Trophoblast cell (in vitro differentiated cells and primary cell): ENCODE measurements around the gene AK5.

Experiments used
- DNase-seq, 2 donors: peaks; one replicate each; pipeline ENCODE4 v3.0.0-alpha.2; 2016
- H2AFZ ChIP-seq: 2 replicates; pipeline ENCODE4 v1.6.1; 2013; ENCODE audit warnings: low read length, moderate library complexity, mild to moderate bottlenecking; ENCODE audit not compliant: insufficient read depth, poor library complexity
- H2AK5ac ChIP-seq: 2 replicates; pipeline ENCODE4 v1.6.1; 2013; ENCODE audit warnings: mild to moderate bottlenecking, low read length
- H2BK120ac ChIP-seq: 2 replicates; pipeline ENCODE4 v1.6.1; 2013; ENCODE audit warnings: low read length, mild to moderate bottlenecking, moderate library complexity; ENCODE audit not compliant: insufficient read depth, poor library complexity
- H2BK12ac ChIP-seq: 2 replicates; pipeline ENCODE4 v1.6.1; 2013; ENCODE audit warnings: mild to moderate bottlenecking, low read length, moderate library complexity
- H2BK5ac ChIP-seq: 2 replicates; pipeline ENCODE4 v1.6.1; 2013; ENCODE audit warnings: low read length, low read depth, moderate library complexity, mild to moderate bottlenecking; ENCODE audit not compliant: poor library complexity
- H3K14ac ChIP-seq: 2 replicates; pipeline ENCODE4 v1.6.1; 2013; ENCODE audit warnings: mild to moderate bottlenecking, low read length
- H3K18ac ChIP-seq: 2 replicates; pipeline ENCODE4 v1.6.1; 2013; ENCODE audit warnings: mild to moderate bottlenecking, low read length
- H3K23ac ChIP-seq: 2 replicates; pipeline ENCODE4 v1.6.1; 2013; ENCODE audit warnings: low read length
- H3K27ac ChIP-seq: 2 replicates; pipeline ENCODE4 v1.5.1; 2013; ENCODE audit warnings: low read depth, mild to moderate bottlenecking, inconsistent platforms, low read length, moderate library complexity
- H3K27me3 ChIP-seq: 2 replicates; pipeline ENCODE4 v1.6.1; 2013; ENCODE audit warnings: inconsistent platforms, mild to moderate bottlenecking, low read length, moderate library complexity; ENCODE audit not compliant: insufficient read depth
- H3K36me3 ChIP-seq, 2 experiments: 1 replicate in 1 of 2; 2 replicates in 1 of 2; pipeline ENCODE4 v1.6.1; 2013; ENCODE audit warnings: low read length in 2 of 2, mild to moderate bottlenecking in 2 of 2, moderate library complexity in 1 of 2; ENCODE audit not compliant: insufficient read depth in 2 of 2, control insufficient read depth in 1 of 2
- H3K4ac ChIP-seq: 2 replicates; pipeline ENCODE4 v1.6.1; 2013; ENCODE audit warnings: low read depth, mild to moderate bottlenecking, low read length, moderate library complexity
- H3K4me1 ChIP-seq, 2 experiments: 1 replicate in 1 of 2; 2 replicates in 1 of 2; pipeline ENCODE4 v1.6.1; 2013; ENCODE audit warnings: low read length in 2 of 2, mild to moderate bottlenecking in 2 of 2, moderate library complexity in 1 of 2; ENCODE audit not compliant: insufficient read depth in 2 of 2, control insufficient read depth in 1 of 2
- H3K4me2 ChIP-seq: 2 replicates; pipeline ENCODE4 v1.6.1; 2013; ENCODE audit warnings: inconsistent platforms, mild to moderate bottlenecking, low read length, moderate library complexity
- H3K4me3 ChIP-seq: 2 replicates; pipeline ENCODE4 v1.5.1; 2013; ENCODE audit warnings: mild to moderate bottlenecking, low read depth, low read length, inconsistent platforms
- H3K79me1 ChIP-seq: one replicate; pipeline ENCODE4 v1.6.1; 2013; ENCODE audit warnings: low read length
- H3K79me2 ChIP-seq: 2 replicates; pipeline ENCODE4 v1.6.1; 2013; ENCODE audit warnings: low read length, mild to moderate bottlenecking; ENCODE audit not compliant: control insufficient read depth, insufficient read depth, poor library complexity
- H3K9ac ChIP-seq: 2 replicates; pipeline ENCODE4 v1.6.1; 2013; ENCODE audit warnings: mild to moderate bottlenecking, low read length
- H3K9me3 ChIP-seq: 2 replicates; pipeline ENCODE4 v1.6.1; 2013; ENCODE audit warnings: low read depth, mild to moderate bottlenecking, control low read depth, inconsistent platforms, low read length; ENCODE audit not compliant: insufficient read depth
- H4K12ac ChIP-seq: 2 replicates; pipeline ENCODE4 v1.6.1; 2013; ENCODE audit warnings: low read depth, mild to moderate bottlenecking, low read length, moderate library complexity
- H4K8ac ChIP-seq: 2 replicates; pipeline ENCODE4 v1.6.1; 2013; ENCODE audit warnings: low read depth, mild to moderate bottlenecking, low read length, moderate library complexity
- H4K91ac ChIP-seq: one replicate; pipeline ENCODE4 v1.6.1; 2013; ENCODE audit warnings: low read depth, mild to moderate bottlenecking, low read length, moderate library complexity
- WGBS: extraction: QIAGEN DNeasy Blood & Tissue Kit; methylation state at CpG from one replicate; pipeline ENCODE4 v1.1.7; 2013; ENCODE audit warnings: missing lambda C conversion rate; ENCODE audit not compliant: insufficient read length, insufficient coverage; ENCODE audit errors: extremely low coverage; 5-methylcytosine and 5-hydroxymethylcytosine counted together

AK5 gene

DNA sequence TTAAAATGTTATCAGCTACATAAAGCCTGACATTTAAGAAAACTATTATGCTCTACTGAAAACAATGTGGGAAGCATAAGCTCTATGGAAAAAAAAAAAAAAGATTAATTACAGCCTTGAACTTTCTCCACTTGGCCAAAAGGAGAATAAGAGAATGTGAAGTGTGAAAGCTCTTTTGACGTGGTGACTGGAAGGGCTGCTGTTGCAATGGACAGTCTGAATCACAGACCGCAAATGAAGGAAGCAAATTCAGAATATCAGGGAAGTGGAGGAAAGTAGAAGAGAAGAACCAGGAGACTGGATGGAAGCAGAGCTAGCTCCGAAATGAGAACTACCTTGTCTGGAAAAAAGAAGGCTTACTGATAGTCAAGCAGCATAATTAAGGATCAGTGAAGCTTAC is 106.8 kb downstream of the AK5 start:
- Histone ChIP-seq H3K14ac (no peak overlapping the region), H4K8ac (no peak overlapping the region), H3K79me2 (no peaks in the 10 kb centered on the region), H3K36me3 (no peaks in the 10 kb centered on the region), H2AK5ac (no peak overlapping the region), H3K9ac (no peak overlapping the region), H3K4me2 (no peak overlapping the region), H4K12ac (no peak overlapping the region), H3K27me3 (no peaks in the 10 kb centered on the region), H4K91ac (no peak overlapping the region), H2AFZ (no peak overlapping the region), H3K79me1 (no peaks in the 10 kb centered on the region), H3K4me3 (no peak overlapping the region), H2BK5ac (no peak overlapping the region), H3K4ac (no peak overlapping the region), H3K23ac (no peak overlapping the region), H2BK12ac (no peak overlapping the region), H2BK120ac (no peak overlapping the region), H3K18ac (no peak overlapping the region), H3K27ac (no peak overlapping the region), H3K4me1 (peaks cover 0 to 1% of the 10 kb centered on the region in 2 experiments), H3K9me3 (no peaks in the 10 kb centered on the region)
- DNase-seq = no peak
- no CpG with 5 or more reads among the region's 3 CpGs for WGBS

DNA sequence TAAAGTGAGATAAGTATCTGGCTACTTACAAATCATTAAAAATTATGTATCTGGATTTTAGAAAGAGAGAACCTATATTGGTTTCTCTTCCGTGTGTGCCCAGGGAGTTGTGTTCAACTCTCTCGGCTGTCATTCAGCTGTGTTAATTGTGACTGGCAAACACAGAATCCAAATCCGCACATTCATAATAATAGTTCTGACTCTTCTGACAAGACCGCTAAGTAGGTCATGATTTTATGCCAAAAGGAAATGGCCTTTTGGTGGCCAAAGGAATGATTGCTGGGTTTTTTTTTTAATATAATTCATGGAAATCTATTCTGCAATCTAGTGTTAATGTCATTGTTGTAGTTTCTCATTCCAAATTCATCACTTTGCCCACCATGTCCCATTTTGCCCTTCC is 110.7 kb downstream of the AK5 start:
- no peaks in the 10 kb centered on the region for H3K4me1 ChIP-seq
- H3K4ac ChIP-seq = no peak overlapping the region
- H2BK12ac ChIP-seq = no peak overlapping the region
- H3K79me1 ChIP-seq = no peaks in the 10 kb centered on the region
- H3K14ac ChIP-seq = no peak overlapping the region
- H2BK120ac ChIP-seq = no peak overlapping the region
- H3K23ac ChIP-seq = no peak overlapping the region
- H3K9ac ChIP-seq = no peak overlapping the region
- H3K27me3 ChIP-seq = no peaks in the 10 kb centered on the region
- WGBS = no CpG with 5 or more reads among the region's 4 CpGs
- H3K18ac ChIP-seq = no peak overlapping the region
- no peak overlapping the region for H3K4me2 ChIP-seq
- H2BK5ac ChIP-seq = no peak overlapping the region
- H2AFZ ChIP-seq = no peak overlapping the region
- H3K79me2 ChIP-seq = no peaks in the 10 kb centered on the region
- H3K4me3 ChIP-seq = no peak overlapping the region
- H4K8ac ChIP-seq = no peak overlapping the region
- H2AK5ac ChIP-seq = no peak overlapping the region
- H4K91ac ChIP-seq = no peak overlapping the region
- H3K9me3 ChIP-seq = no peaks in the 10 kb centered on the region
- H3K27ac ChIP-seq = no peak overlapping the region
- H4K12ac ChIP-seq = no peak overlapping the region
- DNase-seq = no peak
- no peaks in the 10 kb centered on the region for H3K36me3 ChIP-seq

GRCh38 chr1:77394166-77394565 is 112.3 kb downstream of the AK5 start:
- Histone ChIP-seq H3K79me1 (no peaks in the 10 kb centered on the region), H4K91ac (no peak overlapping the region), H3K18ac (no peak overlapping the region), H2BK120ac (no peak overlapping the region), H2BK5ac (no peak overlapping the region), H3K4me3 (no peak overlapping the region), H3K79me2 (no peaks in the 10 kb centered on the region), H2AK5ac (no peak overlapping the region), H3K27ac (no peak overlapping the region), H3K14ac (no peak overlapping the region), H3K27me3 (no peaks in the 10 kb centered on the region), H2BK12ac (no peak overlapping the region), H3K36me3 (no peaks in the 10 kb centered on the region), H4K8ac (no peak overlapping the region), H3K9ac (no peak overlapping the region), H3K4me1 (no peaks in the 10 kb centered on the region), H3K4me2 (no peak overlapping the region), H2AFZ (no peak overlapping the region), H3K4ac (no peak overlapping the region), H4K12ac (no peak overlapping the region), H3K23ac (no peak overlapping the region), H3K9me3 (no peaks in the 10 kb centered on the region)
- no peak for DNase-seq
- no CpG with 5 or more reads among the region's 2 CpGs for WGBS

- Histone ChIP-seq H2BK5ac (no peak overlapping the region), H2BK120ac (no peak overlapping the region), H3K14ac (no peak overlapping the region), H2AK5ac (no peak overlapping the region), H3K4ac (no peak overlapping the region), H3K23ac (no peak overlapping the region), H3K79me1 (no peaks in the 10 kb centered on the region), H3K4me1 (no peaks in the 10 kb centered on the region), H3K4me3 (no peak overlapping the region), H3K9ac (no peak overlapping the region), H4K12ac (no peak overlapping the region), H3K79me2 (no peaks in the 10 kb centered on the region), H3K36me3 (no peaks in the 10 kb centered on the region), H4K91ac (no peak overlapping the region), H3K9me3 (no peaks in the 10 kb centered on the region), H3K27ac (no peak overlapping the region), H2AFZ (no peak overlapping the region), H3K27me3 (no peaks in the 10 kb centered on the region), H3K4me2 (no peak overlapping the region), H2BK12ac (no peak overlapping the region), H3K18ac (no peak overlapping the region), H4K8ac (no peak overlapping the region)
- DNase-seq = no peak
Measured at GRCh38 chr1:77395051-77395450, 113.2 kb downstream of the AK5 start.

DNA sequence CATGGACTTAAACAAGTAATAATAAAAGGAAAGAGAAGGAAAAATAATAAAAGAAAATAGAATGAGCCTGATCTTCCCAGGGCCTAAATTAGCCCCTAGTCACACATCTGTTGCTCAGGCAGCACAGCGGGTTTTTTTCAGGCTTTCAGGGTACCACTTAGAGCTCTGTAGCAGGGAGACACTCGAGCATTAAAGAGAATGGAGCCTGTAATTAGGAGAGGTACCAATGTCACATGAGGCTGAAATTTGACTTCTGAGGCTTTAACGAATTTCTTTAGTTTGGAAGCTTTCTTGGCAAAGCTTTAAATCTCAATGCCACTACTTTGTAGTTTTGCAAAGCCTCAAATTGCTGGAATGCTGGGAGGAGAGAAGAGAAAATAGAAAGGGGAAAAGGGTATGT is 116.3 kb downstream of the AK5 start:
- Histone ChIP-seq H2BK120ac (no peak overlapping the region), H4K91ac (no peak overlapping the region), H2AK5ac (no peak overlapping the region), H3K4me3 (no peak overlapping the region), H2BK12ac (no peak overlapping the region), H3K14ac (no peak overlapping the region), H3K79me2 (no peaks in the 10 kb centered on the region), H3K27me3 (no peaks in the 10 kb centered on the region), H3K4me1 (no peaks in the 10 kb centered on the region), H3K4ac (no peak overlapping the region), H3K27ac (no peak overlapping the region), H4K12ac (no peak overlapping the region), H2BK5ac (no peak overlapping the region), H3K36me3 (no peaks in the 10 kb centered on the region), H4K8ac (no peak overlapping the region), H3K23ac (no peak overlapping the region), H3K9ac (no peak overlapping the region), H3K9me3 (no peaks in the 10 kb centered on the region), H3K4me2 (no peak overlapping the region), H3K18ac (no peak overlapping the region), H2AFZ (no peak overlapping the region), H3K79me1 (no peaks in the 10 kb centered on the region)
- no peak for DNase-seq
- no CpG with 5 or more reads among the region's 3 CpGs for WGBS
